ENCODE measurements around the gene ATRN. TPM values are rescaled to one million over a fixed set of nuclear protein-coding genes. Genes with fewer than 3 reads are reported as not detected.

The ATRN gene
- total RNA-seq, 3 donors from 2014 or later (not counting 1 experiment from before 2014, with no cell fraction given): 16.1 to 21.8 (median 19.3) TPM

GRCh38 chr20:3673221-3674070, 202.6 kb downstream of the ATRN start:
- WGBS (ENCODE audit: insufficient coverage): 40% methylated on average over 90 of the region's 90 CpGs
- DNase-seq (no peak), ATAC-seq (no peak)
- Histone ChIP-seq H3K27me3 (ENCODE audit: control insufficient read depth, insufficient read depth, low read length) (peaks cover 14% of the 10 kb centered on the region), H3K9me3 (ENCODE audit: control insufficient read depth, insufficient read depth, low read length) (no peaks in the 10 kb centered on the region), H3K27ac (ENCODE audit: low read length) (no peak overlapping the region), H3K4me1 (ENCODE audit: control insufficient read depth, insufficient read depth, low read length) (peaks cover 23% of the 10 kb centered on the region), H3K4me3 (ENCODE audit: low read length) (no peak overlapping the region), H3K36me3 (ENCODE audit: control insufficient read depth, insufficient read depth, low read length) (no peaks in the 10 kb centered on the region)
- Mint-ChIP-seq H3K36me3 (no peaks in the 10 kb centered on the region), H3K9me3 (no peaks in the 10 kb centered on the region), H3K4me3 (no peak overlapping the region), H3K4me1 (peaks cover 0 to 12% of the 10 kb centered on the region in 2 donors), H3K27me3 (ENCODE audit: low read depth in 2 of 2) (peaks cover 46 to 57% of the 10 kb centered on the region in 2 donors), H3K27ac (no peak overlapping the region)
- intact Hi-C loops (cut with micrococcal nuclease): no loop called here
- no peak for TF ChIP-seq CTCF (IDR thresholded peaks at IDR 0.05)

GRCh38 chr20:3674447-3674846, 203.6 kb downstream of the ATRN start:
- H3K4me1 Mint-ChIP-seq: peaks cover 0 to 12% of the 10 kb centered on the region in 2 donors
- no peaks in the 10 kb centered on the region for H3K36me3 ChIP-seq (ENCODE audit: control insufficient read depth, insufficient read depth, low read length)
- no peak overlapping the region for H3K27ac ChIP-seq (ENCODE audit: low read length)
- H3K27me3 ChIP-seq (ENCODE audit: control insufficient read depth, insufficient read depth, low read length): peaks cover 14% of the 10 kb centered on the region
- ATAC-seq: no peak
- peaks cover 23% of the 10 kb centered on the region for H3K4me1 ChIP-seq (ENCODE audit: control insufficient read depth, insufficient read depth, low read length)
- H3K27ac Mint-ChIP-seq: no peak overlapping the region
- H3K9me3 Mint-ChIP-seq: no peaks in the 10 kb centered on the region
- H3K9me3 ChIP-seq (ENCODE audit: control insufficient read depth, insufficient read depth, low read length): no peaks in the 10 kb centered on the region
- whole genome bisulfite sequencing (ENCODE audit: insufficient coverage): 72% methylated on average over 9 of the region's 10 CpGs
- peaks cover 53 to 66% of the 10 kb centered on the region in 2 donors for H3K27me3 Mint-ChIP-seq (ENCODE audit: low read depth in 2 of 2)
- H3K4me3 Mint-ChIP-seq: no peak overlapping the region
- H3K36me3 Mint-ChIP-seq: no peaks in the 10 kb centered on the region
- no peak for DNase-seq
- intact Hi-C loops (cut with micrococcal nuclease): no loop called here
- no peak for TF ChIP-seq CTCF (IDR thresholded peaks at IDR 0.05)
- no peak overlapping the region for H3K4me3 ChIP-seq (ENCODE audit: low read length)

GRCh38 chr20:3674995-3675900, 204.4 kb downstream of the ATRN start:
- WGBS (ENCODE audit: insufficient coverage): 49% methylated on average over 13 of the region's 13 CpGs
- H3K36me3 Mint-ChIP-seq: no peaks in the 10 kb centered on the region
- H3K9me3 ChIP-seq (ENCODE audit: control insufficient read depth, insufficient read depth, low read length): no peaks in the 10 kb centered on the region
- peaks cover 0 to 8% of the 10 kb centered on the region in 2 donors for H3K4me1 Mint-ChIP-seq
- H3K4me1 ChIP-seq (ENCODE audit: control insufficient read depth, insufficient read depth, low read length): peaks cover 23% of the 10 kb centered on the region
- no peak overlapping the region for H3K27ac Mint-ChIP-seq
- H3K27me3 ChIP-seq (ENCODE audit: control insufficient read depth, insufficient read depth, low read length): peaks cover 14% of the 10 kb centered on the region
- H3K27ac ChIP-seq (ENCODE audit: low read length): no peak overlapping the region
- no peaks in the 10 kb centered on the region for H3K36me3 ChIP-seq (ENCODE audit: control insufficient read depth, insufficient read depth, low read length)
- no peak overlapping the region for H3K4me3 Mint-ChIP-seq
- no peaks in the 10 kb centered on the region for H3K9me3 Mint-ChIP-seq
- peaks cover 54 to 68% of the 10 kb centered on the region in 2 donors for H3K27me3 Mint-ChIP-seq (ENCODE audit: low read depth in 2 of 2)
- intact Hi-C loops (cut with micrococcal nuclease): no loop called here
- ATAC-seq (no peak), DNase-seq (no peak)
- TF ChIP-seq CTCF (IDR thresholded peaks at IDR 0.05): no peak
- H3K4me3 ChIP-seq (ENCODE audit: low read length): no peak overlapping the region
